Stomach smooth muscle (tissue), 2 donors: ENCODE results near the gene ITGB1BP1.

Experiments
- H3K27ac ChIP-seq: one replicate; pipeline ENCODE4 v1.7.0; 2013; ENCODE audit warnings: mild to moderate bottlenecking, low read length, inconsistent platforms
- H3K27me3 ChIP-seq, 2 donors: one replicate each; pipeline ENCODE4 v1.7.0; 2013; ENCODE audit warnings: low read length in 2 of 2; ENCODE audit not compliant: insufficient read depth in 2 of 2, control insufficient read depth in 1 of 2
- H3K36me3 ChIP-seq, 2 donors: one replicate each; pipeline ENCODE4 v1.7.0; 2013; ENCODE audit warnings: low read length in 2 of 2; ENCODE audit not compliant: control insufficient read depth in 2 of 2, insufficient read depth in 2 of 2
- H3K4me1 ChIP-seq: one replicate; pipeline ENCODE4 v1.7.0; 2013; ENCODE audit warnings: low read length; ENCODE audit not compliant: control insufficient read depth, insufficient read depth
- H3K4me3 ChIP-seq, 2 donors: one replicate each; pipeline ENCODE4 v1.7.0; 2013; ENCODE audit warnings: low read length in 2 of 2
- H3K9ac ChIP-seq, 2 donors: one replicate each; pipeline ENCODE4 v1.7.0; 2013; ENCODE audit warnings: low read length in 2 of 2, mild to moderate bottlenecking in 1 of 2
- H3K9me3 ChIP-seq, 2 donors: one replicate each; pipeline ENCODE4 v1.7.0; 2013; ENCODE audit warnings: low read length in 2 of 2; ENCODE audit not compliant: control insufficient read depth in 2 of 2
- donor health status: healthy.
- donor health status: Pancreatic carcinoma.

ITGB1BP1 gene

DNA sequence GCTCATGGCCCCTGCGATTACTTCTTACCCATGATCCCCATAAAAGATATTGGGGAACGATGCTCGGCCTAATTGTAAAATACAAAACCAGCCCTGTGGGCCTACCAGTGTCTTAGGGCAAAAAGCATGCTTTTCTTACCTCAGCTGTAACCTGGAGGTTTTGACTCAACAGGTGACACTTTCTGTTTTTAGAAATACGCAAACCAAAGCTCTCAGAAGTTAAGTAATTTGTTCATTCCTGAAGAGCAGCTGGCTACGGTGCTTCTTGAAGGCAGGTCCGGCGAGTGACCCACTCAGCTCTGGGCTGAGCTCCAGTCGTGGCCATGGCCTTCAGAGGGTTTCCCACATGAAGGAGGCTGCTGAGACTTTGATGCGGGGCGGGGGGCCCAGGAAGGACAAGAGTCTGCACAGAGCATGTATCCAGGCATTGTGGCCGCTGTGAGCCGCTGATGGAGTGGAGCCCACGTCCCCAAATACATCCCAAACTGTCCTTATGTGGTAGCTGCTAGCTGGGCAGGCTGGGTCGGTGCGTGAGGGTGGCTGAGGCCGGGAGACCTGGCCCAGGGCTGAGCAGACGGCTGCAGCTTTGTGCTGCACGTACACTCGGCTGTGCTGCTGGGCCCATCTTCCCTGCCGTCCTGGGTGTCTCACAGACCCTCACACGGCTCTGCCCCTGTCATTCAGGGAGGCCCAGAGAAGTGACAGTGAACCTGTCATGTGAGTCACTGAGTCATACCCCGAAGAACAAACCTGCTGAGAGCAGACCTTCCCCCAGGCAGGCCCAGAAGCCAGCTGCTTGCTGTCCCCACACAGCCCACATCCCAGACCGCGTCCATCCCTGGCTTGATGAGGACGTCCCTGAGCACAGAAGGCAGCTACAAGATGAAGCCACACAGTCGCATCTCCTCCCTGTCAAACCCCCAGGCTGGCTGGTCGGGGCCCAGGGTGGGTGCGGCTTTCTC is 34.1 kb downstream of the ITGB1BP1 start:
- no peak overlapping the region for H3K9ac ChIP-seq
- no peak overlapping the region for H3K27ac ChIP-seq
- no peaks in the 10 kb centered on the region for H3K9me3 ChIP-seq
- H3K4me3 ChIP-seq: no peak overlapping the region
- peaks cover 5 to 18% of the 10 kb centered on the region in 2 donors for H3K36me3 ChIP-seq
- H3K4me1 ChIP-seq: peaks cover 13% of the 10 kb centered on the region
- no peaks in the 10 kb centered on the region for H3K27me3 ChIP-seq

DNA sequence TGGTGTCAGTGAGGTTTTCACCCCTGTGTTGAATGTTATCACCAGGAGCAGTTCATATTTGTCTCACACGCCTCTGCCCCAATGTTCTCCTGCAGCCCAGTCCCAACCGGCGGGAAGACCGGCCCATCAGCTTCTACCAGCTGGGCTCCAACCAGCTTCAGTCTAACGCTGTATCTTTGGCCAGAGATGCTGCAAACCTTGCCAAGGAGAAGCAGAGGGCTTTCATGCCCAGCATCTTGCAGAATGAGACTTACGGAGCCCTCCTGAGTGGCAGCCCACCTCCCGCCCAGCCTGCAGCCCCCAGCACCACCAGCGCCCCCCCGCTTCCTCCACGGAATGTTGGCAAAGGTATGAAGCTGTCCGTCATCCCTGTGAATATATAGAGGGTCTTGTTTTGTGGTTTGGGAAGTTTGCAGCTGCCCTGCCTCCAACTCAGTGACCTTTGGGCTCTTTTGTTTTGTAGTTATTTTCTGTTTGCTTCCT is 35.1 kb downstream of the ITGB1BP1 start:
- Histone ChIP-seq H3K4me1 (peaks cover 13% of the 10 kb centered on the region), H3K36me3 (peaks cover 5 to 20% of the 10 kb centered on the region in 2 donors), H3K27me3 (no peaks in the 10 kb centered on the region), H3K4me3 (no peak overlapping the region), H3K27ac (no peak overlapping the region), H3K9ac (no peak overlapping the region), H3K9me3 (no peaks in the 10 kb centered on the region)

DNA sequence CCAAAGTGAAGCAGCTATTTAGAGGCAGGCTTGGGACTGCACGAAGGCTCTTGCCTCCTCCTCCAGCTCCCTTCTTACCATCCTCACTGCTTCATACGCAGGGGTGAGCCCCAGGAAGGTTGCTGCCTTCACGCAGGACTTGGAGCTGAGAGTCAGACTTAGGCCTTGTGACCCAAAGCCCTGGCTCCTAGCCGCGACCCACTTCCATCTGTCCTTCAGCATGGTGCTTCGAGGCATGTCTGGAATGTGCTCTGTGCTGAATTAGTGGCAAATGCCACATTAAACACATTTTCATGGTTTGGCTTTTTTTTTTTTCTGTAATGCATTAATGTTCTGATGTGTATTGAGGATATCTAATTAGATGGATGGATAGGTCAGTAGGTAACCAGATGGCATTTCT is 37.5 kb downstream of the ITGB1BP1 start:
- Histone ChIP-seq H3K9me3 (no peaks in the 10 kb centered on the region), H3K36me3 (peaks cover 7 to 24% of the 10 kb centered on the region in 2 donors), H3K4me3 (no peak overlapping the region), H3K9ac (no peak overlapping the region), H3K27me3 (no peaks in the 10 kb centered on the region), H3K4me1 (peaks cover 20% of the 10 kb centered on the region), H3K27ac (no peak overlapping the region)

DNA sequence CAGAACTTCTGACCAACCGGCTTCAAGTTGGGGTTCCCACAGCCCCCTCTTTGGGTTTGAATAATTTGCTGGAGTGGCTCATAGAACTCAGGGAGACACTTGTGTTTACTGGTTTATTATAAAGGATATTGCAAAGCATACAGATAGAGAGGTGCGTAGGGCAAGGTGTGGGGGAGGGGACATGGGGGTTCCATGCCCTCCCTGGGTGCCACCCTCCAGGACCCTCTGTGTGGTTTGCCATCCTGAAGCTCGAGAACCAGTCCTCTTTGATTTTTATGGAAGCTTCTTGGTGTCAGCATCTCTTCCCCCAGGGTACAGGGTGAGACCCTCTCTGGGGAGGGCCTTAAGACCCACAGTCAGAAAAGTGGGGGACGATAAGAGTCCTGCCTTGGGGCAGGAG is 38.8 kb downstream of the ITGB1BP1 start:
- no peak overlapping the region for H3K9ac ChIP-seq
- no peak overlapping the region for H3K27ac ChIP-seq
- no peaks in the 10 kb centered on the region for H3K27me3 ChIP-seq
- H3K9me3 ChIP-seq: no peaks in the 10 kb centered on the region
- no peak overlapping the region for H3K4me3 ChIP-seq
- peaks cover 23% of the 10 kb centered on the region for H3K4me1 ChIP-seq
- peaks cover 9 to 23% of the 10 kb centered on the region in 2 donors for H3K36me3 ChIP-seq

DNA sequence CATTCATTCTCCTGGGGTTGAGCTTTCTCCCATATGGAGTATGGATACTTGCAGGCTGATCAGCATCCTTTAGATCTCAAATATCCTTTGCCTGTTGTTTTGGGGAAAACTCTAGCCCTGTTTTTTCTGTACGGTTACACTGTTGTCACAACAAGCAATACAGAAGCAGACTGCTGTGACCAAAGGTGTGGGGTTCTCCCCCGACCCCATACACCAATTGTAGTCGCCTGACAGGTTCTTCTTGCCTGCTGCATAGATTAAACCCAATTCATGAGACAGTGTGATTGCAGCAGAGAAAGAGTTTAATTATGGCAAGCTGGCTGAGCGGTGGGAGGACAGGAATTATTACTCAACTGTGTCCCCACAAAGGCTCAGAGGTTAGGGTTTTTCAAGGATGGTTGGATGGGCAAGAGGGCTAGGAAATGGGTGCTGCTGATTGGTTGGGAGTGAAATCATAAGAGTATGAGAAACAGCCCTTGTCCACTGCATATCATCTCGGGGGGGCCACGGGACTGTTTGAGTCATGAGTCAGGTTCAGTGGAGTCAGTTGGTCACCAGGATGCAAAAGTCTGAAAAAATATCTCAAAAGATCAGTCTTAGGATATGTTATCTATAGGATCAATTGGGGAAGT is 40.6 kb downstream of the ITGB1BP1 start:
- H3K27ac ChIP-seq: no peak overlapping the region
- H3K9ac ChIP-seq: no peak overlapping the region
- peaks cover 6 to 26% of the 10 kb centered on the region in 2 donors for H3K36me3 ChIP-seq
- H3K4me1 ChIP-seq: peaks cover 34% of the 10 kb centered on the region
- no peak overlapping the region for H3K4me3 ChIP-seq
- H3K9me3 ChIP-seq: no peaks in the 10 kb centered on the region
- no peaks in the 10 kb centered on the region for H3K27me3 ChIP-seq

DNA sequence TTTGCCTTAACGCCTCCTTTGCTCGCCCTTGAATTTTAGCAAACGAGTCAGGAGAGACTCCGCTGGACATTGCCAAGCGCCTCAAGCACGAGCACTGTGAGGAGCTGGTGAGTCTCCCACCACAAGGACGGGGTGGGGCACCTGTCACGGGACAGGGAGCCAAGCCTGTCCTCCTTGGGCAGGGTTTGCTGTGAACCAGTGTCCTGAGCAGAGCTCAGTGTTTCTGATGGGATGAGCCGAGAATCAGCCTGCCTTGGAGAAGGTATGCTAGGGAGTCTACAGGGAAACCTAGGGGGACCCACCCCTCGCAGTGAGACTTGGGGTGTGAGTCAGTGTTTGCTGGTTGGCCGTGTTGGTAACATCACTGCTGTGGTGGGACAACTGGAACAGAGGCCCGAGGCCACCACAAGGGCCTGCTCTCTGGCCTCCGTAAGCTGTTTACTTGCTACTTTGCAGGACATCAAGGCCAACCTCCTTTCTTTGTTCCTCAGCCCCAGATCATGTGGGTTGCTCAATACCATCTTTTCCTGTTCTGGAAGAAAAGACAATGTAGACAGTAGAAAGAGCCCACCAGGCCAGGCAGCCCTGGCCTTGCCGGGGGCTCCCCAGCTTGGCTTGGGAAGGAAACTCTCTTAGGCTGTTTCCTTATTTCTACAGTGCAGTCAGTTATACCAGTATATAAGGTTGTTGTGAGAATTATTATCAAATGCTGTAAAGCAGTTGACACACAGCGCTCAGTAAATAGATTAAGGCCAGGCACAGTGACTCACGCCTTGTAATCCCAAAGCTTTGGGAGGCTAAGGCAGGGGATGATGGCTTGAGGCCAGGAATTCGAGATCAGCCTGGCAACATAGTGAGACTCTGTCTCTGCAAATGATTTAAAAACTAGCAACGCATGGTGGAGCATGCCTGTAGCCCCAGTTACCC is 42.4 kb downstream of the ITGB1BP1 start:
- H3K27me3 ChIP-seq: no peaks in the 10 kb centered on the region
- H3K36me3 ChIP-seq: peaks cover 6 to 34% of the 10 kb centered on the region in 2 donors
- H3K9me3 ChIP-seq: no peaks in the 10 kb centered on the region
- H3K27ac ChIP-seq: peak overlapping the region; percentile 49
- H3K4me1 ChIP-seq: peaks cover 28% of the 10 kb centered on the region
- H3K9ac ChIP-seq: no peak overlapping the region
- no peak overlapping the region for H3K4me3 ChIP-seq

DNA sequence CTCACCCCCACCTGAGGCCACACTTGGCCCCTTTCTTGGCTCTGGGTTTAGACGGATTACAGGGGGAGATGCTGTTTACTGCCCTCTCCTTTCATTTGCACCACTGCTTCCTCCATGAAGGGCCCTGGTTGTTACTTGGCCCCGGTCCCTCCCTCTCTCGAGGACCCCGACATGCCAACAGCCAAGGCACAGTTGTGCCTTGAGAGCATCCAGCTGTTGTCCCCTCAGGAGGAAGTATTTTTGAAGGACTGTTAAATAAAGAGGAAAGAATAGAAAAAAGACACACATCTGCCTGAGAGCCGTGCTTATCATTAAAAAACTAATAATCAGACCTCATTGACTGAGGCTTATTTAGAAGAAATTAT is 44.0 kb downstream of the ITGB1BP1 start:
- Histone ChIP-seq H3K27me3 (no peaks in the 10 kb centered on the region), H3K9me3 (no peaks in the 10 kb centered on the region), H3K4me3 (no peak overlapping the region), H3K9ac (no peak overlapping the region), H3K27ac (no peak overlapping the region), H3K36me3 (peaks cover 4 to 33% of the 10 kb centered on the region in 2 donors), H3K4me1 (peaks cover 25% of the 10 kb centered on the region)

DNA sequence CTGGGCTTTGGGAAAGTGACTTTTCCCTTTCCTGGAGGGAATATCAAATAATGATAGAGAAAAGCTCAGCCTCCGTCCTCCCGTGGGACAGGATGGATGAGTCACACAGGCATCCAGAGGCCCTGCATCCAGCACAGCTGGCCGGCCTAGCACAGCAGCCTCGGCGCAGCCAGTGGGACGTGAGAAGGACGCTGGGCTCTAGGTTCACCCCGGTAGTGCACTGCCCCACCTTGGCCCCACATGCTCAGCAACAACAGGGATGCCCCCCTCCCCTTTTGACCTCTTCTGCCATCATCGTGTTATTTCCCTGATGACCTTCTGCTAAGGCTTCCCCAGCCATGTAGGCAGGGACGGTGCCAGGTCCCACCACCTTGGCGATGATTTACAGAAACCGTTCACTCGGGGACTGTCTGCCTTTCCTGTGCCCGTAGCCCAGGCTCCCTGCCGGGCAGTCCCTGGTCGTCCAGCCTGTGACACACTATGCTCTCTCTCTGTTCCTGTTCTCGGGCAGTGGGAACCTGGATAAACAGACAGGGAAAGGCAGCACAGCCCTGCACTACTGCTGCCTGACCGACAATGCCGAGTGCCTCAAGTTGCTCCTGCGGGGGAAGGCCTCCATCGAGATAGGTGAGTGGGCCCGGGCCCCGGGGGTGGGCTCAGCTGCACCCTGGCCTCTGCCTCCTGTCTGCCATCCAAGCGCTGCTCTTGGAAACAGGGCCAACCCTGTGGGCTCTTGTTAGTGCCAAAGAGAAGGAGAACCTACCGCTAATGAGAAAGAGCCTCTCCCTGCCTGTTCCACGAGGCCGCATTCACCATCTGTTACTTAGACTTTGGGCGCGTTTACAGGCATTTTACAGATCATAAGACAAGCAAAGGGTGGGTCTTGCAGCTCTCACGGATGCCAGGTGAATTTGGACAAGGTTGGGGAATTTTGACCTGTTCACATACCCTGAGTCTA is 44.6 kb downstream of the ITGB1BP1 start:
- Histone ChIP-seq H3K4me1 (peaks cover 25% of the 10 kb centered on the region), H3K27me3 (no peaks in the 10 kb centered on the region), H3K9me3 (no peaks in the 10 kb centered on the region), H3K4me3 (peak overlapping the region in 1 of 2 donors; percentile 3), H3K36me3 (peaks cover 4 to 34% of the 10 kb centered on the region in 2 donors), H3K9ac (no peak overlapping the region), H3K27ac (no peak overlapping the region)

DNA sequence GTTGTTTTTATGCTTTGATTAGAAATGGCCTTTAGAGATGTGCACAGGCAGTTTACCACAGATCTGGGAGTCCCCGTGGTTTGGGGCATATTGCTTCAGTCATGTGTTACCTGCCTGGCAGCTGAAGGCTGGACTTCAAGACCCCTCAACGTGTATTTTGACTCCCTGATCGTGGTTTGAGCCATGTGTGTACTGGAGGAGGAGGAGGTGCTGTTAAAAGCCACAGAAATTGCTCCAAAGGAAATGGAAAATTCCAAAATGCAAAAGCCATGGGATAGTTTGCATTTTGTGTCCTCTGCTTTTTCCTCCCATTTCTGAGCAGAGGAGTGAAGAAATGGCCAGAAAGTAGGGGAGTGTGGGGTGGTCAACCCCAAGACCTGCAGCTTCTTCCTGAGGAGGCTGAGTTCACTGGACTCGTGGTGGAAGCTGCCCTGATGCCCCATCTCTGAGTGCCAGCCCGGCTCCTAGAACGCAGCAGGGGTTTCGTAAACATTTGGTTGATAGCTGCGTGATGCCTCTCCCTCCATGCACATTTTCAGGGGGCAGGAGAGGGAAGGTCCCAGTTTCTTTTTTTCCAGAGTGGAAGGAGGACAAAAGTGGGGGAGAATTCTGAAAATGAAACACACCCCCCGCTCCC is 45.7 kb downstream of the ITGB1BP1 start:
- H3K27me3 ChIP-seq: no peaks in the 10 kb centered on the region
- H3K36me3 ChIP-seq: peaks cover 4 to 36% of the 10 kb centered on the region in 2 donors
- H3K4me1 ChIP-seq: peaks cover 25% of the 10 kb centered on the region
- no peak overlapping the region for H3K4me3 ChIP-seq
- no peak overlapping the region for H3K9ac ChIP-seq
- peak overlapping the region; percentile 6 for H3K27ac ChIP-seq
- H3K9me3 ChIP-seq: no peaks in the 10 kb centered on the region
